ENCODE results near the gene STC2.

Gene STC2

DNA sequence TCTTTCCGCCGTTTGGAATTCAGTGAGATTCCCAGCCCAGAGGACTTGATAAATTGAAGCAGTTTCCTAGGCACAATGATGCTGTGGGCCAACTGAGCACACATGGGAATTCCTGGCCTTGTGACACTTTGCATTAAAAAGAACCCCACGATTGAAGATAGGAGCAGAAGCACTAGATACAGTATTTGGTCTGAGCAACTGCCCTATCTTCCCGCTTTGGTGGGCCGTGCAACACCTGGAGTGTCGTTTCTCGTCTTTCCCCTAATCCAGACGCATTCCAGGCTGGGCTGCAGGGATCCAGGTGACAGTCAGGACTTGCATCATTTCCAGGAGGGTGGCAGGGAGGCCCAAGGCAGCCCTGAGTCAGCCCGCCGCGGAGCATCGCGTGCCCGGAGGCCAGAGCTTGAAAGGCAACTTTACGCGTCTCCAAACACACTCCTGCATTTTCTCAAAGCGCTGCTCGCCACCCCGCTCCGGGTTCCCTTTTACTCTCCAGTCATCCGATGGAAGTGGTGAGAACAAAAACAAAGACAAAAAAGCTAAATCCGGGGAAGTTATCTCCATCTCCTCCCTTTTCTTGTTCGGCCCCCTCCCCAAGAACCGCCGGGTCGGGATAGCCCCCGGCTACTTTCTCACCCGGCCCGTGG is 753 bp upstream of the STC2 start:
- FAIRE-seq = no peak

DNA sequence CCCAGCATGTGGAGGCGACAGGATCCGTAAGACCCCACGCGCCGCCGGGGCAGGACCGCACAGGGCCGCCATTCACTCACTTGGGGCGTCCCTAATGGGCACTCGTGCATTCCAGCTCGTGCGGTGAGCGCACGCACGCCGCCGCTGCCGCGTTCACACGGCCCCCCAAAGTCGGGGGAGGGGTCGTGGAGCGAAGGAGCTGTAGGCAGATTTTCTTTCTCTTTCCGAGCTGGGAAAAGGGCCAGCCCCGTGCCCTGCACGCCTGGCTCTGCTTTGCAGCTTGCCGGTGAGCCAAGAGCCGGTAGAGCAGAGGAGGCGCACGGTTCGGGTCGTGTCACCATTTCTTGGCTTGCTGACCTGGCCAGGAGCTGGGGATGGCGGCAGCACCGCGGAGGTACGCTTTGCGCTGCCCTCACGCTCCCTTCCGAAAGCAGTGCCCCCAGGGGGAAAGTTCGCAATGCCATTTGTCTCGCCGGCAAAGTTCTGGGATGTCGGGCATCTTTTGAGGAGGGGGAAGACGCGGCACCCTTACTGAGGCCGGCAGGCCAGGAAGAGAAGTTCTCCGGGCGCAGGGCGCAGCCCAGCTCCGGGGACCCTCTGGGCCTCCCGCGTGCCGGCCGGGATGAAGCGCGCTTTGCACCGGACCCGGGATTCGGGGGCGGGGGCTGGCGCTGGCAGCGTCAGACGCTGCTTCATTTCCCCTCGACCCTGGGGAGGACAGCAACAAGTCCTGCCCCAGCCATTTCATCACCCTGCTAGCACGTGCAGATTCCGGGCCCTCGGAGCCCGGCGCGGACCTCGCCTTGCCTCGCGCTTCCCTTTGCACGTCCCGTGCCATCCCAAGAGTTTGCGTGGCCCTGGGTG is 898 bp downstream of the STC2 start:
- no peak for FAIRE-seq

DNA sequence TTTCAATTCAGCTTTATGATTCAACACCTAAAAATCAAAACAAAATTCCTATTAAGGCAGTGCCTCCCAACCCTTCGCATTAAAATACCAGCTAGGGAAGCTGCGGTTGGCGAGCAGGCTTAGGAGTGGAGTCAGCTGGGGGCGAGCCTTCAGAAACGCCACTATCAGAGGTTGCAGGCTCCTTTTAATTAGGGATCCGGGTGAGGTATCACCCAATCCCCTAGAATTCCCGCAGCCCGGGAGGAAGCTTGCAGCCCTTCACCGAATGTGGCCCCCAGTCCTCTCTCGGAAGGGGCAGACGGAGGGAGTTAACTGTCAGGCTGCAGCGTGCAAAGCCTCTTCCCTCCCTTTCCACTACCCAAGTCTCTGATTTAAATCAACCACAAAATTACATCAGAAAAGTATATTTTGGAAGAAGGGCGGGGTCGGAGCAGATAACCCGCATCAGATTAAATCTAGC is 1.7 kb downstream of the STC2 start:
- FAIRE-seq = no peak

DNA sequence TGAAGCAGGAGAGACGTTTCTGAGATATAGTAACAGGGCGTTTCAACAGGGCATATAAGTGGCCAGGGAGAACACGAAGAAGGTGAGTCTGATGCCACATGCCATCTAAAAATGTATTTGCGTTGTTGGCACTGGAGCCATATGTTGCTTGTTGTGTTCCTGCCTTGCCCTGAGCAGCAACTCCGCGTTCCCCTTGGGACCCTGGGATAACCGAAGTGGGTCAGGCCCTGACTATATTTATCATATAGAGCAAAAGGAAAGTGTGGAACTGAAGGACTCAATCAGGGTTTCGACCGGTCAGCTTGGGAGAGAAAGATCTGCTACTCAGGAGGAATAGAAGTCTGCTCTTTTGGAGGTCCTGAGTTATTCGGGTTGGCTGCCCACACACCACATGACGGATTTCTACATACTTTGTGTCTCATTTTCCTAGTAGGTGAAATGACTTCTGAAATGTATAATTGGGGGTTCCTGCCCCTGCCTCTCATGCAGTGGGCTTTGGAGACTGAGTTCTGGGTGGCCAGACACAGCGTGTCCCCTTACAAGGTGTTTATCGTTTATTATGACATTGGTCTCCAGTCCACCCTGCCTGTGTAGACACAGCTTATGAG is 3.0 kb downstream of the STC2 start:
- FAIRE-seq = no peak

DNA sequence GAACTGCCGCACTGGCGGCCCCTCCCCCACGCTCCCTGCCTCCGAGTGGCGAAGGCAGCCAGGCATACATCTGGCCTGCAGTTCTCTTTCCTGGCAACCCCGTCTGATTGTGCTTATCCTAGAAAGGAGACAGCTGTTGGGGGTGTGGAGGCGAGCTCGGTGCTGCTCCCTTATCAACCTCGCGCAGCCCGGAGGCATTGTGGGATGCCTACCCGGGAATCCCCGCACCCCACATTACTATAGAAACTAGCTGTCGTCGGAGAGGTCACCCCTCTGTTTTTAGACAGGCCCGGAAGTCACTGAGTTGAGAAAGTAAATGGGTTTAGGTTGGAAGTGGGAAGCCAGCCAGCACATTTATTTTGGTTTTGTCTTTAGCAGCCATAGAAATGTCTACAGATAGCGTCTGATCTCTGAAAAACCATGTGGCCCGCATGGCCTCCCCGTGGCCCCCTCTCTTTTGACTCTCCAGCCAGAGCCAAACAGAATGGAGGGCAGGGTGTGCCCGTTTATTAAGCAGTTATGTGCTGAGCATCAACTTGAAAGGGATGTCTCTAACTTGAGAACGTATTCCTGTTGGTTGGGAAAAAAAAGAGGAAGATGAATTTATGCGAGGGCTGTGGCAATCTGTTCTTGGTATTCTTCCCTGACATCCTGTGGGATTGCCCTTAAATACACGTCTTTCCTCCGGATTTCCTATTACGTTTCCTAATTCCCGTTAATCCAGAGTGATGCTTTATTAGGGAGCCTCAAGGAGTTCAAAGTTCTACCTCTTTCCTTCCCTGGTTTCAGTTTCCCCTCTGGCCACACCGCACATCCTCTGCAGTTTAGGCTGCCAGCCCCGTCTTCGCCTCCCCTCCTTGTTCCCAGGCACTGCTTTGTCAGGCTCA is 3.9 kb downstream of the STC2 start:
- no peak for FAIRE-seq

DNA sequence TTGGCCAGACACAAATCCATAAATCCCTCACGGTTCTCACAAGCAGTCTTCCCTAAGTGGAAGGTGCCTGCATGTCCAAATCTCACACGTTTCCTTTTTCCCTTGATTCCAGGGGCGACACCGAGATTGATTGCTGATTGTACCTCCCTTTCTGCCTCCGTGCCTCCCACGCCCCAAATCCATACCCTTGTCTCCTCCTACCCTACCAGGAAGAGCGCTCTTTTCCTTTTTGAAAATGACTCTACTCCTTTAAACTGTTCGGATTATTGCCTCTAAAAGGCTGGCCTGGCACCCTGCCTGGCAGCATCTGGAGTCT is 4.5 kb downstream of the STC2 start:
- no peak for FAIRE-seq

DNA sequence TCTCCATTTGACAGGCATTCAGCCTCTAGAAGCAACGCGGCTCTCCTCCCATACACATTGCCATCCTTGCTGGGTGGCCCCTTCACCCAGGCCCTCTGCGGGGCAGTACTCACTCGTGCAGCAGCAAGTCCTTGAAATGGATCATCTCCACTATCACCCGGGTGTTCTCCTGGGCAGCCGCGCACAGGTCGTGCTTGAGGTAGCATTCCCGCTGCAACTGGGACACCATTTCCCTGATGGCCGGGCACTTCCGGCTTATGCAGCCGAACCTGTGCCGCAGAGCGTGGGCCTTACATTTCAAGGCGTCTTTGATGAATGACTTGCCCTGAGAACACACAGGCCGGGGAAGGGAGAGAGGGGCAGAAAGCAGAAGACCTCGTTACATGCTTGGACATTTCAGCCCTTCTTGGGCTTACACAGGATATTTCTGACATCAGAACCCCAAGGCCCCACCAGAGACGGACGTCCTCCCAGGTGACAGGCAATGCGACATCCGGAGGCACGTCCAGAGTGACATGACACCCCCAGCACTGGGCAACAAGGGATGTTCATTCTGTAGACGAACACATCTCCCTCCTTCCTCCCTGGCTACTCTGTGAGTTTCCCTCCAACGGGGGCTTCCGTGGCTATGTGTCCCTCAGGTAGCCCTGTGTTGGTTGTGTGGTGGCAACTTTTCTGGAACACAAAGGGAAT is 5.0 kb downstream of the STC2 start:
- no peak for FAIRE-seq

DNA sequence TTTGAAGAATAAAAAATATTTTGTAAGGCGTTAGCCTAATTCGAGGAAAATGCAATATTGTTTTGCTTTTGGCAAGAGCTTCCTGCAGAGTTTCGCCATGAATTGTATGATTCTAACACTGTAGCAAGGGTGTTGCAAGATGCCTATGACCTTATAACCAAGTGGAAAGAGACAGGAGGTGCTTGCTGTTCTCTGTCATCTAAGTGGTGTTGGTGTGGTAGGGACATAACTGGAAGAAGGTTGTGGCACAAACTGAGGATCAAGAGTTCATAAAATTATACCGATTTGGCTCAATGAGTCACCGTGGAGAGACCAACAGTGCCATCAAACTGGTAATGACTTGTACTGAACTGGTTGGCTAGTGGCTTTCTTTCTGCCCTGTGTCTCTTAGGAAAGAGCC is 6.3 kb downstream of the STC2 start:
- FAIRE-seq = no peak

DNA sequence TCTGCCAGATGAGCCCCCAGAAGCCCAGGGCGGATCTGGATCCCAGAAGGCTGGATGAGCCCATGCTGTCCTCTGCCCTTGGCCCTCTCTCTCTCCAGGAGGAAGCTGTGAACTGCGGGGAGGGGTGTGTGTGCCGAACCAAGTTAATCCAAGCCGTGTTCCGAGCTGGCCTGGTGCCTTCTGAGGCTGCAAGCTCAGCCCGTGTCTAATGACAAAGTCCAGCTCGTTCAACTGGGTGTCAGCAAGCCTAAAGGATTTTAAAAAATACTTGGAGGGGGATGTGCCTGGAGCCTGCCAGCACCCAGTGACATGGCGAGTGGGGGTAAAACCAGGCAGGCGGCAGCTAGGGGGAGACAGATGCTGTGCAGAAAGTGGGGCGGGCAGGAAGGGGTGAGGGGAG is 8.0 kb downstream of the STC2 start:
- no peak for FAIRE-seq

DNA sequence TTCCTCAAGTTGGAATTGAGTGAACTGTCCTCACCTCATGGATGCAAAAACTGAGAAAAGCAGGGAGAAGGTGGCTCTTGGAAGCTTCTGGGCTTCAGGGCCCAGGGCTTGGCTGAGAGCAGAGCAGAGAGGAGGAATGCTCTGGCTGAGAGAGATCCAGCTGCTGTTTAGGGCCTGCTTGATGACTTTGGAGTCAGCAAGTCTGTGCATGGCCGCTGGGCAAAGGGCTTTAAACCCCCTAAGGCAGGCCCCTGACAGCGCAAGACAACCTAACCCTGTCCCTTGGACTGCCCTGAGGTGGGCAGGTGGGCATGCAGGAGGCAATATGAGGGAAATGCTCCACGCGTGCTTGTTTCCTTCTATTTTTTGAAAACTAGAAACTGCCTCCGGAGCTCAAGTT is 8.6 kb downstream of the STC2 start:
- no peak for FAIRE-seq

DNA sequence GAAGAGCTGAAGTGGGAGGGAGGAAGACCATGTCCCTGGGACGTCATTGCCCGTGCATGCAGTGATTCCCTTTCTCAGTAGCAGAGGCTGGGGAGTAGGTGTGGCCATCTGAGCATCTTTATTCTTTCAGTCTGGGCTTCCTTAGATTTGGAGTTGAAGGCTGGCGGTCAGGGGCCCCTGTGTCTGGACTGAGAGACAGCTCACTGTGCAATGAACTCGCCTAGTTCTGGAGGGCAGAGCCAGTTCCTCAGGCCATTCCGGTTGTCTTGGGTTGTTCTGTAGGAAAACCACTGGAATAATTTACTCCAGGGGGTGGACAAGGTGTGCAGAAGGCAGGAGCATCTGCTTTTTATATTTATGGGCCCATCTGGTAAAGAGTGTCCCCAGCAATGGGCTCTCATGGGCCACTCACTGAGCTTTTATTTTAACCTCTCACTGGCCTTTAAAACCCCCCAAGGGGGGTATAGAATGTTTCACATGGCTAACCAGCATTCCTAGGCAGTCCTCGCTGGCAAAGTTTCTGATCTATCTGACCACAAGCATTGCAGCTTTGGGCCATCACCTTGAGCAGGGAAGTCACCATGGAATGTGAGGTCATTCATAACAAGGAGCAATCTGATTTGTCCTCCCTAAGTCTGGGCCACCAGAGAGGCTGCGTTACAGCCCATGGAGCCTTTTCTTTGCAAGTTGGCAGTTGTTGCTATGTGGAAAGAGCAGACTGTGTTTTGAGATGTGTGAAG is 9.2 kb downstream of the STC2 start:
- no peak for FAIRE-seq

DNA sequence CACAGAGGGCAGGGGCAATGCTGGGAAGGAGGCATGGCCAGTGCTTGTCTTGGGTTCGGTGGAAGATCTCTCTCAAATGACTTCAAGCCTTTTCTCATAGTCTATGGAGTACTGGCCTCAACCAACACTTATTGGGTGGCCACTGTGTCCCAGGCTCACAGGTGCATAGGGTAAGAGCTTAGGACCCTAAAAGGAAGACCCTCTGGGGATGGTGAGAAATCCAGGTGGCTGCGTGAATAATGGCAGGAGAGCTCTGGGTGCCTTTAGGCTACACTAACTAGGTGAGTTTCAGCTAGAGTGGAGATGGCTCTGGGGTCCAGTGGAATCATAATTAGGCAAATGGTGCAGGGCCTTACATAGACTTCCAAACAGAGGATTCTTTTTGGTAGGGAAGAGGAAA is 9.9 kb downstream of the STC2 start:
- no peak for FAIRE-seq

DNA sequence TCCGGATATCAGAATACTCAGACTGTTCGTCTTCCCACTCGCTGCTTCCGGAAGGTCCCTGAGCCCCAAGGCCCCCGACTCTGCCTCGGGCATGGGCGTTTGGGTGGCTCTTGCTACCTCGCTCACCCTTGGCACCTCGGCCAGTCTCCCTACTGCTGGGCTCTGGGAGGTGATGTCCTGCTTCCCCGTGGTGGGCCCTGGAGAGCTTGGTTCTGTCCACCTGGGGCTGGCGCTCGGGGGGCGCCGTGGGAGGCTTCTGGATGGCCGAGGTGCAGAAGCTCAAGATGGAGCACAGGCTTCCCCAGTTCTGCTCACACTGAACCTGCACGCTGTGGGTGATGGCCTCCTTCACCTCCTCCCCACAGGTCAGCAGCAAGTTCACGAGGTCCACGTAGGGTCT is 10.4 kb downstream of the STC2 start:
- no peak for FAIRE-seq

DNA sequence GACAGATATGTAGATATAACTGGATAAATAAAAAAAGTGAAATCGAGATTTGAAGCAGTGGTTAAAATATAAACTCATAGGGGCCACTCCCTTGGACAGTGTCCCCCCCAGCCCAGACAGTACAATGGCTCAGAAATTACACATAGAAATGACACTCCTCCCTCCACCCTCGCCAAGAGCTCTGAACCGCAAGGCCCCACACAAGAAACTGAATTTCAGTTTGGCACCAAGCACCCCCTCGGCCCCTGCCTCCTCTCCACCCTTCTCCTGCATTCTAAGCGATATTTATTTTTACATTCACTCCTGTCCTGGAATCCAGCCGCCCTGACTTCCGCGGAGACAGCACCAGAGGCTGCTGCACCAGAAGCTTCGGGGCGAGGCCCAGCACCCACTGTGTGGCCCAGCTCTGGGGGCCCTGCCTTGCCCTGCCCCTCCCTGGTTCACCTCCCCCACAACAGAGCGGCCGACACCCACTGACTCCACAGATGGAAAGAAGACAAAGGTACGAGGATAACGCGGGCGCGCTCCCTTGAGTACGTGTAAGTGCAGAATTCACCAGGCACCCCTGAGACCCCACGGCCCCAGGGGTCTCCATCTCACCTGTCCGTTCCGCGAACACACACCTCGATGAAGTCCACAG is 11.0 kb downstream of the STC2 start:
- no peak for FAIRE-seq

DNA sequence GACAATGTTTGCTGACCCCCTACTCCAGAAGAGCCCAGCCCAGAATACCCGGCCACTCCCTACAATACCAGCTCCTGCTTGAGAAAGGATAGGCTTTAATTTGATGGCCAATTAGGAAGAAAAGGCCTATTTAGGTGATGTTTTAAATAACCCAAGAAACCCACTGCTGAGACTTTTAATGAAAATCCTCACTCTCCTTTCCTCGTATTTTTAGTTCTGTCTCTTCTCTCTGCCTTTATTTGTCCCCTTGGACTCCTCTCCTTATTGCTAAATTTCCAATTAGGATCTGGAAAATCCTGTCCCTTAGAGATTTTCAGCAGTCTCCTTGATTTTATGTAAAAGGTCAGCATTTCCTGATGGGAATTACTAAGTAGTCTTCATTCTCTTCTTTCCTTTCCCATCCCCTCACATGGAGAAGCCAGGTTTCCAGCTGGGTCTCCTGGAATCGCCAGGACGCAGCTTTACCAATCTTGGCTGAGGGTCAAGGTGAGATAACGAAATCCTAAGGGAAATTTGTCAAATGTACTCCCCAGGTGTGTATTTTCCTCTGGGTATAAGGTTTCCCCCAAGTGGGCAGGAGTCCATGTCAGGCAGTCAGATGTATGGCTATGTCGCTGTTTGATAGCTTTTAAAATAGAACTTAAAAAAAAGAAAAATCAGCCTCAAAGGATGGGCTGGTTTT is 11.7 kb downstream of the STC2 start:
- no peak for FAIRE-seq

DNA sequence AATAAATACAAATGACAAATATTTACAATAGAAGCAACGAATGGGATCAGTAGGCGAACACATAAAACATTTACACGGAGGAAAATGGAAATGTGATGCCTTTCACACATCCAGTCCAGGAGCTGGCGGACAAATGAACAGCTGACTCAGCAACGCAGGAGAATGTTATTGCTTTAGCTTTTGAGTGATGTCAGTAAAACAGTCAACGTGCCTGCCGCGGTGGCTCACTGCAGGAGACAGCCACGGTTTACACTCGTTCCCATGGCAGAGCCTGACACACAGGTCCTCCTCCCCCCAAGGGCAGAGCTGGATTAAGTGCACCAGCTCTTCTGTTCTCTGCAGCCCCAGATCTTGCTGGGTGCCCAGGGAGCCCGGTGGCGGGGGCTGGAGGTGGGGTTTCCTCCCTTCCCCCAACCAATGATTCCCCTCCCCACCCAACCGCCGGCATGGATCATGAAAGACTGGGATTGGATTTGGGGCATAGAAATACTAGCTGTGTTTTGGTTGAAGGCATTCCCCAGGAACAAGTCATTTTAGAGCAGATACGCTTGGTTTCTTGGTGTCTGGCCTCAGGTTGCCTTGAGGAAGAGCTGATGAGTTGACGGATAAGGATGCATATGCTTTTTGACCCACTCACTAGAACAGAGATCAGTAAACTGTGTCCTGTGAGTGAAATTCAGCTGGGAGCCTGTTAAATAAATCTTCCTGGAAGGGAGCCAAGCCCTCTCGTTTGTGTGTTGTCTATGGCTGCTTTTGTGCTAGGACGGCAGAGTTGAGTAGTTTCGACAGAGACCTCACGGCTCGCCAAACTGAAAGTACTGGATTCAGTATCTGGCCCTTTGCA is 12.5 kb downstream of the STC2 start:
- FAIRE-seq = no peak

DNA sequence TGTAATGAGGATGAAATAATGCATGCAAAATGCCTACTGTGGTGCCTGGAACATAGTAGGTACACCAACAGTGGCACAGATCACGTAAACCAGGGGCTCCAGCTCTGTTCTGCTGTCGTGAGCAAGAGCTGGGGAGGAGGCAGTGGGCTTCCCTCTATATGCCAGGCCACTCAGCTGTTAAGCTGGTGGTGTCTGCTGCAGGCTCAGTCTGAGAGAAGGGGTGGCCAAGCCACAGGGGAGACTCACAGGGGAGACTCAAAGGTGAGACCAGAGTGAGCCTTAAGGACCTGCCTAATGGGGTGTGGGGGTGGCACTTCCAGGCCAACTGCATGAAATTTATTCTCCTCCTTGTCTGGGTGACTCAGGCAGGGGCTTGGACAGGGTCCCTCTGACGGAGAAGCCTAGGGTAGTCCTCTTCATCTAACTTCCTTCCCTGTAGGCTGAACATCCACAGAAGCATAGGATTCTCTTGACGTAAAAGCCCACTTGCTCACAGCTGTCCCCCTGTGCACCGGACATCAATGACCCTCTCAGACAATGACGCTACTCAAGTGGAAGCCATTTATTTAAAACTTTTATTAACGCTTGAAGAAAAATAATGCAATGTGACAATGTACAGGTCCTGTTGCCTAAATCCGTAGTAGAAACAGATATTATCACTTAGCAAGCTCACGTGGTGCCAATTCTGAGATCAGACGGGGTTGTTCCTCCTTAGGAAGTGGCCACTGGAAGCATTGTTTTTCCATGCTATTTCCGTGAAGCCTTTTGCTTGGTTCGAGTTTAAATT is 13.9 kb downstream of the STC2 start:
- FAIRE-seq = no peak

DNA sequence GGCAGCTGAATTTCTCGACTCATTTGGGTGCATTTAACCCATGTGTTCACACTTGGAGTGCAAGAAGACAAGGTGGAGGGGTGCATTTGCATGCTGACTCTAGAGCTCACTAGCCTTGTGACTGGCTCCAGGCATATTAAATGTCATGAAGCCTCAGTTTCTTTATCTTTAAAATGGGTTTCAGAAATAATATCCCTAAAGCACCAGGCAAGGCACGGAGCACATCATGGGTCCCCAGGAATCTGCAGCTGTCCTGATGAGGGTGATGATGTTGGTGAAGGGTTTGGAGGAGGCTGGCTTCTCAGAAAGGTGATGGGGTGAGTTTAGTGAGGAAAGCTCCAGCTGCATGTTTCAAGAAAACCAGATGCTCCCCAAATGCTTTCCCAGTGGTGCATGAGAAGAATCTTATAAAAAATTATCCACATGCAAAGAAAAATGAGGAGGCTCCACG is 14.8 kb downstream of the STC2 start:
- no peak for FAIRE-seq

DNA sequence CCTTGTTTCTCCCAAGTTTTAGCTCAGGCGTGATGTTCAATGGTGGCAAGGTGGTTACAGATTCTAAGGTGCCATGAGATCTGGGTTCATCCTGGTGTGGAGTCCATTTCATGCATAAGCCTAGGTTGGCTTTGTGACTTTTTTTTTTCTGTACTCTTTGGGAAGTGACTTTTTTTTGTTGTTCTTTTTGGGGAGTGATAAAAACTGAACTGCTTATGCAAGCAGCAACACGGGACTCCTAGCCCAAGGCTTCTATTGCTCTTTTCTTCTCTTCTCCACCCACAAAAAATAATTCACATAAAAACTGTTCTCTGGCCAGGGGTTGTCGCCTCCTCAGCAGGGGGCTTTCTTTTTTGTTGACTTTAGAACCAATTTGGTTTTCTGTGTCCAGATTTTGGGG is 15.4 kb downstream of the STC2 start:
- FAIRE-seq = no peak

All from colon (tissue), 2 donors.